Endothelial cell of umbilical vein (primary cell): ENCODE results near the gene BIRC3. TPM values are rescaled to one million over a fixed set of nuclear protein-coding genes. Genes with fewer than 3 reads are reported as not detected.

Experiments used
- BruUV-seq: library from RNA; stranded (reverse); fragments of 400-500 nt; replicated peaks from 2 replicates; lab custom pipeline; 2021; lab: Mats Ljungman, UMichigan
- CTCF ChIA-PET: fragments of 300-600, 350-600 bp; sonication (Branson Sonifier 250); formaldehyde crosslinking; loops from one replicate; lab custom pipeline; 2021; ENCODE audit warnings: antibody characterized with exemption, inconsistent platforms; lab: Charles Lee
- POLR2A ChIA-PET: fragments of 300-600, 350-600 bp; sonication (Branson Sonifier 250); formaldehyde crosslinking; loops from one replicate; lab custom pipeline; 2021; ENCODE audit warnings: antibody characterized with exemption, inconsistent platforms; lab: Charles Lee
- DNase-seq: peaks from one replicate; pipeline ENCODE4 v3.0.0-alpha.2; 2011; ENCODE audit warnings: low read depth, low spot score
- FAIRE-seq: peaks from 2 replicates; lab custom pipeline; 2011; peaks lifted over from hg19 to GRCh38; lab: Jason Lieb, UNC
- H2AFZ ChIP-seq: 2 replicates; pipeline ENCODE4 v1.6.0; 2012; ENCODE audit warnings: low read depth, low read length, control low read depth, inconsistent platforms
- H3K27ac ChIP-seq: 2 replicates; pipeline ENCODE4 v1.5.1; 2011; ENCODE audit warnings: low read depth, mild to moderate bottlenecking, control low read depth, low read length, moderate library complexity; ENCODE audit not compliant: insufficient read depth
- H3K27me3 ChIP-seq, 2 experiments: 2 replicates each; pipeline versions ENCODE4 v1.6.0 to v1.6.1; 2011; ENCODE audit warnings: low read length in 2 of 2, mixed read lengths in 1 of 2; ENCODE audit not compliant: control insufficient read depth in 2 of 2, insufficient read depth in 2 of 2
- H3K36me3 ChIP-seq, 2 experiments: 2 replicates in 1 of 2; 3 replicates in 1 of 2; pipeline ENCODE4 v1.5.1; 2011; ENCODE audit warnings: low read length in 2 of 2, mild to moderate bottlenecking in 1 of 2, moderate library complexity in 1 of 2; ENCODE audit not compliant: control insufficient read depth in 2 of 2, insufficient read depth in 2 of 2; ENCODE audit errors: extremely low read depth in 1 of 2
- H3K4me1 ChIP-seq: 3 replicates; pipeline ENCODE4 v1.5.1; 2011; ENCODE audit warnings: mild to moderate bottlenecking, low read length; ENCODE audit not compliant: control insufficient read depth, insufficient read depth; ENCODE audit errors: extremely low read depth
- H3K4me2 ChIP-seq: 2 replicates; pipeline ENCODE4 v1.6.1; 2011; ENCODE audit warnings: low read length, control low read depth, mixed read lengths; ENCODE audit not compliant: insufficient read depth
- H3K4me3 ChIP-seq, 3 experiments: fragments of 200-600 bp in 1 of 3; sonication (generic), shearing (Covaris generic) in 1 of 3; replicated peaks in 1 of 3; 2 replicates each; pipeline ENCODE4 v1.5.1; 2011 to 2016; ENCODE audit warnings: control low read depth in 3 of 3, low read length in 3 of 3, mild to moderate bottlenecking in 2 of 3, inconsistent platforms in 1 of 3, low read depth in 1 of 3, moderate library complexity in 1 of 3; ENCODE audit not compliant: insufficient read depth in 1 of 3
- H3K79me2 ChIP-seq: 2 replicates; pipeline ENCODE4 v1.6.0; 2012; ENCODE audit warnings: low read length, inconsistent platforms; ENCODE audit not compliant: control insufficient read depth, insufficient read depth
- H3K9ac ChIP-seq: replicated peaks from 2 replicates; pipeline ENCODE3; 2011; ENCODE audit warnings: low read length, control low read depth; ENCODE audit not compliant: insufficient read depth; ENCODE audit errors: extremely low read depth
- H3K9me1 ChIP-seq: replicated peaks from 3 replicates; pipeline ENCODE4 v1.6.0; 2011; ENCODE audit warnings: mild to moderate bottlenecking, low read length; ENCODE audit not compliant: control insufficient read depth, insufficient read depth; ENCODE audit errors: extremely low read depth
- H3K9me3 ChIP-seq: replicated peaks from 2 replicates; pipeline ENCODE4 v1.5.1; 2012; ENCODE audit warnings: low read length, inconsistent platforms; ENCODE audit not compliant: control insufficient read depth, insufficient read depth
- H4K20me1 ChIP-seq: replicated peaks from 2 replicates; pipeline ENCODE3; 2011; ENCODE audit warnings: mild to moderate bottlenecking, low read length; ENCODE audit not compliant: control insufficient read depth, insufficient read depth; ENCODE audit errors: extremely low read depth
- EZH2 ChIP-seq: IDR thresholded peaks from 2 replicates; pipeline ENCODE4 v1.6.1; 2012; ENCODE audit warnings: borderline replicate concordance, low read depth, mild to moderate bottlenecking, moderate library complexity, low read length, inconsistent platforms; ENCODE audit not compliant: severe bottlenecking
- FOS ChIP-seq: IDR thresholded peaks from 2 replicates; pipeline ENCODE4 v1.6.1; 2011; ENCODE audit warnings: mild to moderate bottlenecking, low read length, moderate library complexity, borderline replicate concordance; ENCODE audit not compliant: insufficient read depth
- GATA2 ChIP-seq: IDR thresholded peaks from 2 replicates; pipeline ENCODE4 v1.7.0; 2011; ENCODE audit warnings: low read depth, mild to moderate bottlenecking, moderate library complexity, mixed read lengths, low read length; ENCODE audit not compliant: insufficient read length, insufficient read depth
- JUN ChIP-seq: IDR thresholded peaks from 2 replicates; pipeline ENCODE4 v1.6.1; 2011; ENCODE audit warnings: borderline replicate concordance, low read depth; ENCODE audit not compliant: insufficient read length, insufficient read depth
- MYC ChIP-seq: IDR thresholded peaks from one replicate; pipeline ENCODE4 v1.6.1; 2011; ENCODE audit warnings: mild to moderate bottlenecking, low read depth, low read length
- POLR2A ChIP-seq: IDR thresholded peaks from 2 replicates; pipeline ENCODE4 v1.6.1; 2012; ENCODE audit warnings: low read depth, mild to moderate bottlenecking, control low read depth, low read length
- POLR2AphosphoS5 ChIP-seq: IDR thresholded peaks from 2 replicates; pipeline ENCODE4 v1.6.1; 2012; ENCODE audit warnings: low read depth, mild to moderate bottlenecking, control low read depth, low read length, moderate library complexity; ENCODE audit not compliant: insufficient read depth
- dilution Hi-C: fragments of 300-500 bp; cut with MboI; formaldehyde crosslinking; loops from one replicate; pipeline ENCODE4 v1.15.0; 2019; ENCODE audit warnings: low sequenced_read_pairs; ENCODE audit not compliant: extremely low pct_ligation_motif_present
- intact Hi-C: fragments of 100-400 bp; cut with micrococcal nuclease; formaldehyde crosslinking; loops from one replicate; pipeline ENCODE4 v1.10.0; 2022
- polyA plus RNA-seq, 4 experiments: library from polyadenylated mRNA; depleted of rRNA in 3 of 4; stranded (reverse) in 3 of 4; unstranded in 1 of 4; fragments of >200 nt; gene quantifications; 2 replicates each; pipeline versions ENCODE4 v1.2.1 to v1.2.3, GENCODE V29; 2011 to 2012; ENCODE audit warnings: missing spikeins in 1 of 4
- total RNA-seq: library from RNA; stranded (reverse); gene quantifications from 2 replicates; pipeline ENCODE4 v1.2.3, GENCODE V29; 2021
- TF ChIP-seq, protein P1 (sequence below): IDR thresholded peaks from 2 replicates; pipeline ENCODE4 v1.6.1; 2011; ENCODE audit not compliant: insufficient read depth, insufficient read length
- TF ChIP-seq, protein P2 (sequence below), 2 donors: IDR thresholded peaks; 1 replicate in 1 of 2; 2 replicates in 1 of 2; pipeline ENCODE4 v1.5.1; 2011; ENCODE audit warnings: low read length in 2 of 2, mild to moderate bottlenecking in 2 of 2, moderate library complexity in 2 of 2, control low read depth in 1 of 2, inconsistent platforms in 1 of 2, low read depth in 1 of 2; ENCODE audit not compliant: insufficient read depth in 1 of 2; ENCODE audit errors: extremely low read depth in 1 of 2

BIRC3 gene
- total and polyA plus RNA-seq, 2 donors (not counting 3 experiments of a cell fraction or from before 2014, with no cell fraction given), result 0.28 to 1.4 TPM

DNA sequence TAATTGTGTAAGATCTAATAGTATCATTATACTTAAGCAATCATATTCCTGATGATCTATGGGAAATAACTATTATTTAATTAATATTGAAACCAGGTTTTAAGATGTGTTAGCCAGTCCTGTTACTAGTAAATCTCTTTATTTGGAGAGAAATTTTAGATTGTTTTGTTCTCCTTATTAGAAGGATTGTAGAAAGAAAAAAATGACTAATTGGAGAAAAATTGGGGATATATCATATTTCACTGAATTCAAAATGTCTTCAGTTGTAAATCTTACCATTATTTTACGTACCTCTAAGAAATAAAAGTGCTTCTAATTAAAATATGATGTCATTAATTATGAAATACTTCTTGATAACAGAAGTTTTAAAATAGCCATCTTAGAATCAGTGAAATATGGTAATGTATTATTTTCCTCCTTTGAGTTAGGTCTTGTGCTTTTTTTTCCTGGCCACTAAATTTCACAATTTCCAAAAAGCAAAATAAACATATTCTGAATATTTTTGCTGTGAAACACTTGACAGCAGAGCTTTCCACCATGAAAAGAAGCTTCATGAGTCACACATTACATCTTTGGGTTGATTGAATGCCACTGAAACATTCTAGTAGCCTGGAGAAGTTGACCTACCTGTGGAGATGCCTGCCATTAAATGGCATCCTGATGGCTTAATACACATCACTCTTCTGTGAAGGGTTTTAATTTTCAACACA is 6.4 kb downstream of the BIRC3 start:
- TF ChIP-seq, protein P1, sequence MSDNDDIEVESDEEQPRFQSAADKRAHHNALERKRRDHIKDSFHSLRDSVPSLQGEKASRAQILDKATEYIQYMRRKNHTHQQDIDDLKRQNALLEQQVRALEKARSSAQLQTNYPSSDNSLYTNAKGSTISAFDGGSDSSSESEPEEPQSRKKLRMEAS, result no peak
- H3K9me1 ChIP-seq, result no peaks in the 10 kb centered on the region
- dilution Hi-C loops, result no loop called here
- H3K9ac ChIP-seq, result no peak overlapping the region
- no peak overlapping the region for H3K4me3 ChIP-seq
- intact Hi-C loops, result no loop called here
- H3K27me3 ChIP-seq, result no peaks in the 10 kb centered on the region
- DNase-seq (no peak), FAIRE-seq (no peak)
- no peaks in the 10 kb centered on the region for H4K20me1 ChIP-seq
- H3K4me2 ChIP-seq, result no peak overlapping the region
- H3K4me1 ChIP-seq, result no peaks in the 10 kb centered on the region
- H3K9me3 ChIP-seq, result no peaks in the 10 kb centered on the region
- H2AFZ ChIP-seq, result no peak overlapping the region
- H3K79me2 ChIP-seq, result no peaks in the 10 kb centered on the region
- no TSS peak for BruUV-seq
- H3K36me3 ChIP-seq, result no peaks in the 10 kb centered on the region
- H3K27ac ChIP-seq, result no peak overlapping the region
- ChIA-PET POLR2A (interaction anchor here (0.6 kb wide), 1 partner anchor 324 kb away, joined by 3 read pairs; no protein-coding TSS in a partner anchor), CTCF (interaction anchor here (1.3 kb wide), 1 partner anchor 18 kb away, joined by 4 read pairs; no protein-coding TSS in a partner anchor)

DNA sequence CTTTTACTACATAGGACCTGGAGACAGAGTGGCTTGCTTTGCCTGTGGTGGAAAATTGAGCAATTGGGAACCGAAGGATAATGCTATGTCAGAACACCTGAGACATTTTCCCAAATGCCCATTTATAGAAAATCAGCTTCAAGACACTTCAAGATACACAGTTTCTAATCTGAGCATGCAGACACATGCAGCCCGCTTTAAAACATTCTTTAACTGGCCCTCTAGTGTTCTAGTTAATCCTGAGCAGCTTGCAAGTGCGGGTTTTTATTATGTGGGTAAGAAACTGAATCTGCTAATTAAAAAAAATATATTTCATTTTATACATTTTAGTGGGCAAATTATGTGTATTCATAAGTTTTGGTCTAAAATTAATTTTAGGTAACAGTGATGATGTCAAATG is 7.8 kb downstream of the BIRC3 start:
- DNase-seq (no peak), FAIRE-seq (no peak)
- Histone ChIP-seq H3K9me3 (no peaks in the 10 kb centered on the region), H3K4me1 (no peaks in the 10 kb centered on the region), H3K36me3 (no peaks in the 10 kb centered on the region), H3K9me1 (no peaks in the 10 kb centered on the region), H3K4me3 (no peak overlapping the region), H3K27ac (no peak overlapping the region), H3K9ac (no peak overlapping the region), H4K20me1 (no peaks in the 10 kb centered on the region), H3K79me2 (no peaks in the 10 kb centered on the region), H3K27me3 (no peaks in the 10 kb centered on the region), H3K4me2 (no peak overlapping the region), H2AFZ (no peak overlapping the region)
- CTCF ChIA-PET, result interaction anchor here (1.0 kb wide), 1 partner anchor 31 kb away, joined by 3 read pairs; no protein-coding TSS in a partner anchor
- dilution Hi-C loops (no loop called here), intact Hi-C loops (no loop called here)
- POLR2A ChIA-PET, result no interaction called here
- no peak for TF ChIP-seq GATA2
- TF ChIP-seq EZH2, result no peak
- TF ChIP-seq, protein P2, sequence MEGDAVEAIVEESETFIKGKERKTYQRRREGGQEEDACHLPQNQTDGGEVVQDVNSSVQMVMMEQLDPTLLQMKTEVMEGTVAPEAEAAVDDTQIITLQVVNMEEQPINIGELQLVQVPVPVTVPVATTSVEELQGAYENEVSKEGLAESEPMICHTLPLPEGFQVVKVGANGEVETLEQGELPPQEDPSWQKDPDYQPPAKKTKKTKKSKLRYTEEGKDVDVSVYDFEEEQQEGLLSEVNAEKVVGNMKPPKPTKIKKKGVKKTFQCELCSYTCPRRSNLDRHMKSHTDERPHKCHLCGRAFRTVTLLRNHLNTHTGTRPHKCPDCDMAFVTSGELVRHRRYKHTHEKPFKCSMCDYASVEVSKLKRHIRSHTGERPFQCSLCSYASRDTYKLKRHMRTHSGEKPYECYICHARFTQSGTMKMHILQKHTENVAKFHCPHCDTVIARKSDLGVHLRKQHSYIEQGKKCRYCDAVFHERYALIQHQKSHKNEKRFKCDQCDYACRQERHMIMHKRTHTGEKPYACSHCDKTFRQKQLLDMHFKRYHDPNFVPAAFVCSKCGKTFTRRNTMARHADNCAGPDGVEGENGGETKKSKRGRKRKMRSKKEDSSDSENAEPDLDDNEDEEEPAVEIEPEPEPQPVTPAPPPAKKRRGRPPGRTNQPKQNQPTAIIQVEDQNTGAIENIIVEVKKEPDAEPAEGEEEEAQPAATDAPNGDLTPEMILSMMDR (IDR thresholded peaks at IDR 0.05; ENCODE audit: extremely low read depth in 1 of 2, insufficient read depth in 1 of 2, low read depth in 1 of 2, low read length in 2 of 2), result no peak
- TF ChIP-seq, protein P1, result no peak
- no peak for TF ChIP-seq FOS
- no peak for TF ChIP-seq JUN
- no peak for TF ChIP-seq MYC
- TF ChIP-seq POLR2AphosphoS5, result no peak
- no peak for TF ChIP-seq POLR2A
- no TSS peak for BruUV-seq
